HepG2 (cell line): ENCODE measurements around the gene RHOBTB3. TPM values are rescaled to one million over a fixed set of nuclear protein-coding genes. Genes with fewer than 3 reads are reported as not detected.

Experiments used
- ATAC-seq: fragments of 200-7000 bp; cut with Tn5 transposase; 3 replicates; pipeline ENCODE4 v1.9.1; 2020; ENCODE audit warnings: mild to moderate bottlenecking, moderate library complexity
- BruUV-seq: library from RNA; stranded (reverse); fragments of 400-500 nt; replicated peaks from 2 replicates; lab custom pipeline; 2021; lab: Mats Ljungman, UMichigan
- CTCF ChIA-PET: fragments of 300-600 bp; formaldehyde crosslinking; extraction: SDS; loops from one replicate; lab custom pipeline; 2021; ENCODE audit warnings: low total read pairs, inconsistent platforms, low intra/inter-chr PET ratio; lab: Yijun Ruan, JAX
- POLR2A ChIA-PET: fragments of 350-600 bp; sonication (Branson Sonifier 250); formaldehyde crosslinking; loops from one replicate; lab custom pipeline; 2020; ENCODE audit warnings: antibody characterized with exemption, inconsistent platforms; lab: Yijun Ruan, JAX
- DNase-seq: peaks from one replicate; pipeline ENCODE4 v3.0.0-alpha.2; 2015; ENCODE audit warnings: low spot score
- FAIRE-seq: peaks from 3 replicates; lab custom pipeline; 2011; peaks lifted over from hg19 to GRCh38; lab: Jason Lieb, UNC
- H2AFZ ChIP-seq: one replicate; pipeline ENCODE4 v1.6.1; 2011; ENCODE audit warnings: low read length, inconsistent platforms
- H3K27ac ChIP-seq: fragments of 300-600 bp; 3 replicates; pipeline ENCODE4 v1.8.0; 2011; ENCODE audit warnings: mixed run types, mild to moderate bottlenecking, mixed read lengths, low read length, inconsistent platforms; ENCODE audit not compliant: insufficient read depth; ENCODE audit errors: extremely low read length
- H3K27me3 ChIP-seq, 2 experiments: fragments of 200-600 bp in 1 of 2; 2 replicates in 1 of 2; 3 replicates in 1 of 2; pipeline versions ENCODE4 v1.6.0 to v1.8.0; 2011; ENCODE audit warnings: low read length in 2 of 2, mild to moderate bottlenecking in 2 of 2, moderate library complexity in 2 of 2, inconsistent platforms in 1 of 2; ENCODE audit not compliant: insufficient read depth in 2 of 2, control insufficient read depth in 1 of 2
- H3K36me3 ChIP-seq, 2 experiments: fragments of 200-600 bp in 1 of 2; replicated peaks in 1 of 2; 2 replicates in 1 of 2; 3 replicates in 1 of 2; pipeline versions ENCODE4 v1.5.1 to v1.8.0; 2011; ENCODE audit warnings: low read length in 2 of 2, inconsistent platforms in 1 of 2; ENCODE audit not compliant: insufficient read depth in 2 of 2, control insufficient read depth in 1 of 2
- H3K4me1 ChIP-seq: 2 replicates; pipeline ENCODE4 v1.5.1; 2012; ENCODE audit warnings: low read length, inconsistent platforms; ENCODE audit not compliant: insufficient read depth
- H3K4me2 ChIP-seq: 2 replicates; pipeline ENCODE4 v1.6.0; 2011; ENCODE audit warnings: low read depth, low read length, inconsistent platforms
- H3K4me3 ChIP-seq, 3 experiments: fragments of 200-600 bp in 1 of 3; sonication (generic), shearing (Covaris generic) in 1 of 3; replicated peaks in 1 of 3; 2 replicates each; pipeline ENCODE4 v1.5.1; 2011 to 2016; ENCODE audit warnings: low read length in 3 of 3, inconsistent platforms in 2 of 3, low read depth in 2 of 3, mild to moderate bottlenecking in 2 of 3, control low read depth in 1 of 3, mixed read lengths in 1 of 3; ENCODE audit not compliant: insufficient read depth in 1 of 3
- H3K79me2 ChIP-seq: one replicate; pipeline ENCODE4 v1.6.1; 2011; ENCODE audit warnings: low read length, inconsistent platforms; ENCODE audit not compliant: insufficient read depth
- H3K9ac ChIP-seq: 2 replicates; pipeline ENCODE4 v1.6.0; 2011; ENCODE audit warnings: mild to moderate bottlenecking, low read depth, low read length, inconsistent platforms; ENCODE audit not compliant: insufficient read depth
- H3K9me3 ChIP-seq: 2 replicates; pipeline ENCODE4 v1.5.1; 2012; ENCODE audit warnings: mild to moderate bottlenecking, low read length
- H4K20me1 ChIP-seq: 2 replicates; pipeline ENCODE4 v1.6.0; 2011; ENCODE audit warnings: inconsistent platforms, mild to moderate bottlenecking, low read length, moderate library complexity; ENCODE audit not compliant: insufficient read depth
- NR0B2 ChIP-seq: sonication (generic); formaldehyde crosslinking; IDR thresholded peaks from 2 replicates; pipeline ENCODE4 v1.4.0; 2020; ENCODE audit warnings: mild to moderate bottlenecking, missing genetic modification reagents
- POGK ChIP-seq: sonication (generic); formaldehyde crosslinking; conservative IDR thresholded peaks from 2 replicates; pipeline ENCODE4 v1.8.0; 2022; ENCODE audit warnings: mild to moderate bottlenecking, moderate library complexity, missing genetic modification reagents
- RORA ChIP-seq: sonication (generic); formaldehyde crosslinking; IDR thresholded peaks from 2 replicates; pipeline ENCODE4 v1.5.0; 2020; ENCODE audit warnings: mild to moderate bottlenecking, missing genetic modification reagents, moderate library complexity
- SMAD3 ChIP-seq: sonication (generic); formaldehyde crosslinking; IDR thresholded peaks from 2 replicates; pipeline ENCODE4 v1.4.0; 2020; ENCODE audit warnings: missing genetic modification reagents
- ZNF101 ChIP-seq: sonication (generic); formaldehyde crosslinking; IDR thresholded peaks from 2 replicates; pipeline ENCODE4 v1.4.0; 2020; ENCODE audit warnings: mild to moderate bottlenecking, low read depth, missing genetic modification reagents, borderline replicate concordance
- ZNF253 ChIP-seq: sonication (generic); formaldehyde crosslinking; IDR thresholded peaks from 2 replicates; pipeline ENCODE4 v1.8.0; 2022; ENCODE audit warnings: mild to moderate bottlenecking, missing genetic modification reagents, borderline replicate concordance
- WGBS: methylation state at CpG from one replicate; pipeline ENCODE4 v1.1.6; 2017; ENCODE audit warnings: low lambda C conversion rate; 5-methylcytosine and 5-hydroxymethylcytosine counted together
- in situ Hi-C: cut with HindIII; loops from 2 replicates; pipeline ENCODE4 v1.10.0; 2017; ENCODE audit warnings: low pct_unique_long_range_greater_than_20kb; ENCODE audit not compliant: extremely low pct_ligation_motif_present
- intact Hi-C: fragments of 100-400 bp; cut with micrococcal nuclease; formaldehyde crosslinking; loops from one replicate; pipeline ENCODE4 v1.10.0; 2022; ENCODE audit not compliant: unreplicated experiment
- polyA plus RNA-seq, 8 experiments: library from polyadenylated mRNA; depleted of rRNA in 3 of 8; stranded (reverse) in 7 of 8; unstranded in 1 of 8; fragments of >200 nt; fragmentation: Illumina TruSeq in 4 of 8; extraction: Trizol in 4 of 8; gene quantifications; 2 replicates each; pipeline versions ENCODE4 v1.2.1 to v1.2.3, GENCODE V29; 2011 to 2016; ENCODE audit warnings: low read depth in 4 of 8, missing spikeins in 1 of 8, mixed read lengths in 1 of 8; ENCODE audit not compliant: insufficient read depth in 1 of 8
- total RNA-seq, 5 experiments: library from RNA; depleted of rRNA; stranded (reverse); fragments of >200 nt; fragmentation: Illumina TruSeq; extraction: Trizol; gene quantifications; 2 replicates each; pipeline ENCODE4 v1.2.3, GENCODE V29; 2016; ENCODE audit warnings: low read depth in 1 of 5
- TF ChIP-seq, protein P1 (sequence below): sonication (generic); formaldehyde crosslinking; IDR thresholded peaks from 2 replicates; pipeline ENCODE4 v1.4.0; 2020; ENCODE audit warnings: missing genetic modification reagents
- TF ChIP-seq, protein P2 (sequence below): sonication (generic); formaldehyde crosslinking; IDR thresholded peaks from 2 replicates; pipeline ENCODE4 v1.4.0; 2020; ENCODE audit warnings: missing genetic modification reagents

The RHOBTB3 gene
- total and polyA plus RNA-seq, 2 of the 13 experiments (the other 11 are each of a cell fraction or from before 2014, with no cell fraction given) = 31.6 to 35.4 TPM

DNA sequence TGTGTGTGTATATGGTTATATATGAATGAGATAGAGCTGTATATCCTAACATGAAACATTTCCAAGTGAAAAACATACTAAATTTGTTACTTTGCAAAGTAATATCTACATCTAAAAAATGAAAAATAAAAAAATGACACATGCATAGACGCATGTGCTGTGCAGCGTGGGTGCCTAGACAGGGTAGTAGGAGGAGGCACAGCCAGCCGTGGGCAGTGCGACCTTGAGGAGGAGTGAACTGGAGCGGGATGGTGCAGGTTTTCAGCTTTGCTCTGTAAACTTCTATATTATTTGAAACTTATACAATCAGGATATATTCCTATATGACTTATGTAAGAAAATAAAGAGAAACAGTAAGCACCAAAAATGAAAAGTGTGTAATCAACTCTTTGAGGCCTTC lies 106.4 kb downstream of the RHOBTB3 start:
- Histone ChIP-seq H3K27me3 (no peaks in the 10 kb centered on the region), H3K4me3 (no peak overlapping the region), H3K4me1 (peaks cover 80% of the 10 kb centered on the region), H3K9me3 (no peaks in the 10 kb centered on the region), H2AFZ (no peak overlapping the region), H3K27ac (no peak overlapping the region), H3K9ac (no peak overlapping the region), H3K36me3 (no peaks in the 10 kb centered on the region), H3K79me2 (no peaks in the 10 kb centered on the region), H4K20me1 (no peaks in the 10 kb centered on the region), H3K4me2 (no peak overlapping the region)
- ATAC-seq (no peak), DNase-seq (no peak), FAIRE-seq (no peak)
- in situ Hi-C loops = loop anchor here (25.0 kb wide), 1 partner anchor 550 kb away; the partner anchor contains the start of gene MCTP1
- ChIA-PET CTCF (no interaction called here), POLR2A (interaction anchor here (7.8 kb wide), 1 partner anchor 15 kb away, joined by 130 read pairs; the partner anchor contains the start of gene GLRX)
- no TSS peak for BruUV-seq
- intact Hi-C loops = no loop called here
- TF ChIP-seq, protein P1, sequence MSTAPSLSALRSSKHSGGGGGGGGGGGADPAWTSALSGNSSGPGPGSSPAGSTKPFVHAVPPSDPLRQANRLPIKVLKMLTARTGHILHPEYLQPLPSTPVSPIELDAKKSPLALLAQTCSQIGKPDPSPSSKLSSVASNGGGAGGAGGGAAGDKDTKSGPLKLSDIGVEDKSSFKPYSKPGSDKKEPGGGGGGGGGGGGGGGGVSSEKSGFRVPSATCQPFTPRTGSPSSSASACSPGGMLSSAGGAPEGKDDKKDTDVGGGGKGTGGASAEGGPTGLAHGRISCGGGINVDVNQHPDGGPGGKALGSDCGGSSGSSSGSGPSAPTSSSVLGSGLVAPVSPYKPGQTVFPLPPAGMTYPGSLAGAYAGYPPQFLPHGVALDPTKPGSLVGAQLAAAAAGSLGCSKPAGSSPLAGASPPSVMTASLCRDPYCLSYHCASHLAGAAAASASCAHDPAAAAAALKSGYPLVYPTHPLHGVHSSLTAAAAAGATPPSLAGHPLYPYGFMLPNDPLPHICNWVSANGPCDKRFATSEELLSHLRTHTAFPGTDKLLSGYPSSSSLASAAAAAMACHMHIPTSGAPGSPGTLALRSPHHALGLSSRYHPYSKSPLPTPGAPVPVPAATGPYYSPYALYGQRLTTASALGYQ (CRISPR knock-in tag) = no peak
- TF ChIP-seq POGK (CRISPR knock-in tag) (no peak), ZNF253 (no peak), NR0B2 (CRISPR knock-in tag) (no peak), SMAD3 (CRISPR knock-in tag) (no peak), ZNF101 (CRISPR knock-in tag) (no peak), RORA (no peak)
- TF ChIP-seq, protein P2, sequence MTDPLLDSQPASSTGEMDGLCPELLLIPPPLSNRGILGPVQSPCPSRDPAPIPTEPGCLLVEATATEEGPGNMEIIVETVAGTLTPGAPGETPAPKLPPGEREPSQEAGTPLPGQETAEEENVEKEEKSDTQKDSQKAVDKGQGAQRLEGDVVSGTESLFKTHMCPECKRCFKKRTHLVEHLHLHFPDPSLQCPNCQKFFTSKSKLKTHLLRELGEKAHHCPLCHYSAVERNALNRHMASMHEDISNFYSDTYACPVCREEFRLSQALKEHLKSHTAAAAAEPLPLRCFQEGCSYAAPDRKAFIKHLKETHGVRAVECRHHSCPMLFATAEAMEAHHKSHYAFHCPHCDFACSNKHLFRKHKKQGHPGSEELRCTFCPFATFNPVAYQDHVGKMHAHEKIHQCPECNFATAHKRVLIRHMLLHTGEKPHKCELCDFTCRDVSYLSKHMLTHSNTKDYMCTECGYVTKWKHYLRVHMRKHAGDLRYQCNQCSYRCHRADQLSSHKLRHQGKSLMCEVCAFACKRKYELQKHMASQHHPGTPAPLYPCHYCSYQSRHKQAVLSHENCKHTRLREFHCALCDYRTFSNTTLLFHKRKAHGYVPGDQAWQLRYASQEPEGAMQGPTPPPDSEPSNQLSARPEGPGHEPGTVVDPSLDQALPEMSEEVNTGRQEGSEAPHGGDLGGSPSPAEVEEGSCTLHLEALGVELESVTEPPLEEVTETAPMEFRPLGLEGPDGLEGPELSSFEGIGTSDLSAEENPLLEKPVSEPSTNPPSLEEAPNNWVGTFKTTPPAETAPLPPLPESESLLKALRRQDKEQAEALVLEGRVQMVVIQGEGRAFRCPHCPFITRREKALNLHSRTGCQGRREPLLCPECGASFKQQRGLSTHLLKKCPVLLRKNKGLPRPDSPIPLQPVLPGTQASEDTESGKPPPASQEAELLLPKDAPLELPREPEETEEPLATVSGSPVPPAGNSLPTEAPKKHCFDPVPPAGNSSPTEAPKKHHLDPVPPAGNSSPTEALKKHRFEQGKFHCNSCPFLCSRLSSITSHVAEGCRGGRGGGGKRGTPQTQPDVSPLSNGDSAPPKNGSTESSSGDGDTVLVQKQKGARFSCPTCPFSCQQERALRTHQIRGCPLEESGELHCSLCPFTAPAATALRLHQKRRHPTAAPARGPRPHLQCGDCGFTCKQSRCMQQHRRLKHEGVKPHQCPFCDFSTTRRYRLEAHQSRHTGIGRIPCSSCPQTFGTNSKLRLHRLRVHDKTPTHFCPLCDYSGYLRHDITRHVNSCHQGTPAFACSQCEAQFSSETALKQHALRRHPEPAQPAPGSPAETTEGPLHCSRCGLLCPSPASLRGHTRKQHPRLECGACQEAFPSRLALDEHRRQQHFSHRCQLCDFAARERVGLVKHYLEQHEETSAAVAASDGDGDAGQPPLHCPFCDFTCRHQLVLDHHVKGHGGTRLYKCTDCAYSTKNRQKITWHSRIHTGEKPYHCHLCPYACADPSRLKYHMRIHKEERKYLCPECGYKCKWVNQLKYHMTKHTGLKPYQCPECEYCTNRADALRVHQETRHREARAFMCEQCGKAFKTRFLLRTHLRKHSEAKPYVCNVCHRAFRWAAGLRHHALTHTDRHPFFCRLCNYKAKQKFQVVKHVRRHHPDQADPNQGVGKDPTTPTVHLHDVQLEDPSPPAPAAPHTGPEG = no peak
- WGBS = 68% methylated on average over 5 of the region's 5 CpGs
